Liver (tissue), 9 donors: ENCODE results near the gene BSND. TPM values are rescaled to one million over a fixed set of nuclear protein-coding genes. Genes with fewer than 3 reads are reported as not detected.

Experiments
- DNase-seq: peaks from one replicate; pipeline ENCODE4 v3.0.0-alpha.2; 2017; ENCODE audit warnings: low spot score
- H3K27ac ChIP-seq, 2 donors: one replicate each; pipeline ENCODE4 v1.7.0; 2013; ENCODE audit warnings: inconsistent platforms in 2 of 2, low read length in 2 of 2, control low read depth in 1 of 2, low read depth in 1 of 2, mild to moderate bottlenecking in 1 of 2
- H3K27me3 ChIP-seq, 4 donors: one replicate each; pipeline versions ENCODE4 v1.6.1 to v1.7.0; 2013; ENCODE audit warnings: low read length in 3 of 4, inconsistent platforms in 1 of 4, mild to moderate bottlenecking in 1 of 4, moderate library complexity in 1 of 4; ENCODE audit not compliant: control insufficient read depth in 4 of 4, insufficient read depth in 4 of 4
- H3K36me3 ChIP-seq, 4 donors: one replicate each; pipeline versions ENCODE4 v1.6.1 to v1.7.0; 2013; ENCODE audit warnings: low read length in 3 of 4, mild to moderate bottlenecking in 3 of 4, low read depth in 1 of 4, moderate library complexity in 1 of 4; ENCODE audit not compliant: control insufficient read depth in 4 of 4, insufficient read depth in 3 of 4
- H3K4me1 ChIP-seq, 4 donors: one replicate each; pipeline versions ENCODE4 v1.6.1 to v1.7.0; 2013; ENCODE audit warnings: low read length in 3 of 4, mild to moderate bottlenecking in 3 of 4, moderate library complexity in 1 of 4; ENCODE audit not compliant: control insufficient read depth in 4 of 4, insufficient read depth in 4 of 4
- H3K4me3 ChIP-seq, 3 donors: one replicate each; pipeline versions ENCODE4 v1.6.1 to v1.7.0; 2013; ENCODE audit warnings: low read length in 3 of 3, control low read depth in 1 of 3, low read depth in 1 of 3, mild to moderate bottlenecking in 1 of 3
- H3K9ac ChIP-seq, 2 donors: one replicate each; pipeline ENCODE4 v1.7.0; 2013; ENCODE audit warnings: low read length in 2 of 2, mild to moderate bottlenecking in 2 of 2, moderate library complexity in 2 of 2, control low read depth in 1 of 2, low read depth in 1 of 2
- H3K9me3 ChIP-seq, 4 donors: one replicate each; pipeline versions ENCODE4 v1.6.1 to v1.7.0; 2013; ENCODE audit warnings: low read length in 3 of 4; ENCODE audit not compliant: control insufficient read depth in 4 of 4
- ATF3 ChIP-seq: IDR thresholded peaks from 2 replicates; pipeline ENCODE4 v1.6.1; 2016; ENCODE audit warnings: antibody characterized with exemption
- CTCF ChIP-seq: fragments of 150-350 bp; IDR thresholded peaks from 2 replicates; pipeline ENCODE4 v1.5.1; 2017; ENCODE audit warnings: improper control_type of control experiment, low read depth, low read length; ENCODE audit not compliant: missing input control
- EGR1 ChIP-seq, 2 donors: IDR thresholded peaks; 2 replicates each; pipeline ENCODE4 v1.6.1; 2016 to 2018; ENCODE audit warnings: antibody characterized with exemption in 2 of 2, low read depth in 2 of 2
- HNF4G ChIP-seq: IDR thresholded peaks from 2 replicates; pipeline ENCODE4 v1.6.1; 2016; ENCODE audit warnings: antibody characterized with exemption
- JUND ChIP-seq, 2 donors: IDR thresholded peaks; 2 replicates each; pipeline ENCODE4 v1.6.1; 2016; ENCODE audit warnings: antibody characterized with exemption in 2 of 2
- NR2F2 ChIP-seq: IDR thresholded peaks from 2 replicates; pipeline ENCODE4 v1.6.1; 2016; ENCODE audit warnings: antibody characterized with exemption
- RAD21 ChIP-seq, 2 donors: IDR thresholded peaks; 2 replicates each; pipeline ENCODE4 v1.6.1; 2016; ENCODE audit warnings: antibody characterized with exemption in 2 of 2, mild to moderate bottlenecking in 2 of 2
- SP1 ChIP-seq: IDR thresholded peaks from 2 replicates; pipeline ENCODE4 v1.6.1; 2018; ENCODE audit warnings: antibody characterized with exemption, mild to moderate bottlenecking
- YY1 ChIP-seq: IDR thresholded peaks from 2 replicates; pipeline ENCODE4 v1.6.1; 2016; ENCODE audit warnings: antibody characterized with exemption, mild to moderate bottlenecking
- ZBTB33 ChIP-seq: IDR thresholded peaks from 2 replicates; pipeline ENCODE4 v1.6.1; 2016; ENCODE audit warnings: antibody characterized with exemption
- WGBS: extraction: QIAGEN DNeasy Blood & Tissue Kit; methylation state at CpG from one replicate; pipeline ENCODE4 v1.1.7; 2013; 5-methylcytosine and 5-hydroxymethylcytosine counted together
- polyA plus RNA-seq, 2 donors: library from polyadenylated mRNA; stranded (reverse) in 1 of 2; unstranded in 1 of 2; fragments of 200-250 nt in 1 of 2; fragments of >200 nt in 1 of 2; fragmentation: Nextera tagmentation in 1 of 2; extraction: Ambion mirVana in 1 of 2; gene quantifications; one replicate each; pipeline versions ENCODE4 v1.2.1 to v1.2.3, GENCODE V29; 2013 to 2015
- total RNA-seq, 2 donors: library from RNA; depleted of rRNA; stranded (reverse); fragments of >200 nt; gene quantifications; one replicate each; pipeline ENCODE4 v1.2.3, GENCODE V29; 2014
- donor health status: healthy.
- donor health status: healthy.
- donor health status: healthy.
- donor health status: healthy.
- donor health status: healthy.

The BSND gene
- total and polyA plus RNA-seq, 4 donors = 0.14 TPM; not detected in 3

- no peak for TF ChIP-seq CTCF
- TF ChIP-seq HNF4G = no peak
Observed at GRCh38 chr1:54977533-54978297, 21.0 kb upstream of the BSND start (continued).

GRCh38 chr1:54978528-54979326, 20.0 kb upstream of the BSND start:
- Histone ChIP-seq H3K9me3 (no peaks in the 10 kb centered on the region), H3K27me3 (peaks cover 0 to 5% (median 0%) of the 10 kb centered on the region in 4 donors), H3K9ac (no peak overlapping the region), H3K36me3 (no peaks in the 10 kb centered on the region), H3K27ac (no peak overlapping the region), H3K4me3 (no peak overlapping the region), H3K4me1 (peaks cover 0 to 5% (median 2%) of the 10 kb centered on the region in 4 donors)
- WGBS = 95% methylated on average over 9 of the region's 9 CpGs
- TF ChIP-seq ZBTB33 = no peak
- TF ChIP-seq HNF4G = no peak
- TF ChIP-seq YY1 = no peak
- TF ChIP-seq SP1 = no peak
- no peak for TF ChIP-seq JUND (IDR thresholded peaks at IDR 0.05)
- no peak for TF ChIP-seq ATF3
- TF ChIP-seq EGR1 (IDR thresholded peaks at IDR 0.05; ENCODE audit: low read depth in 2 of 2) = no peak
- TF ChIP-seq RAD21 (IDR thresholded peaks at IDR 0.05) = no peak
- DNase-seq = no peak

GRCh38 chr1:54979327-54979891, 19.3 kb upstream of the BSND start:
- Histone ChIP-seq H3K9ac (no peak overlapping the region), H3K9me3 (no peaks in the 10 kb centered on the region), H3K36me3 (no peaks in the 10 kb centered on the region), H3K27me3 (peaks cover 0 to 5% (median 0%) of the 10 kb centered on the region in 4 donors), H3K4me3 (no peak overlapping the region), H3K4me1 (peaks cover 0 to 5% (median 2%) of the 10 kb centered on the region in 4 donors), H3K27ac (no peak overlapping the region)
- DNase-seq = no peak
- TF ChIP-seq NR2F2 = no peak
- no peak for TF ChIP-seq YY1
- no peak for TF ChIP-seq ZBTB33
- TF ChIP-seq JUND (IDR thresholded peaks at IDR 0.05) = no peak
- WGBS = 60% methylated on average over 5 of the region's 5 CpGs
